Measurements from ENCODE around the gene MMP27. TPM values are rescaled to one million over a fixed set of nuclear protein-coding genes. Genes with fewer than 3 reads are reported as not detected.

The MMP27 gene
- total RNA-seq, 2 experiments from 2014 or later, result not detected

DNA sequence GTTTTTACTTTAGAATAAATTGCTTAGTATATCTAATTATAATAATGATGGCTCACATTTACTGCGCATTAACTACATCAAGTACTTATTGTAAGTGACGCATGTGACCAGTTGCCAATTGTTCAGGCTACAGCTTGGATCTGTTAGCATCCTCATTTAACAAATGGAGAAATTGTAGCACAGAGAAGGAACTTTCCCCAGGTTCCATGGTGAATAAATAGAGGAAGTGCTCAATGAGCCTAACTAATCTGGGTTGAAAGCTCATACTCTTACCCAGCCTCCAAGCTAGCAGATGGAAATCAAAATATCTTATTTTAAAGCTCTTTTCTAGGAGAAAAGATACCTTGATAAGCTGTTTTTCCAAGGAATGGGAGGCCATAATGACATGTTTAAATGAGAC, 19.8 kb downstream of the MMP27 start:
- no peak overlapping the region for H3K27ac Mint-ChIP-seq
- ChIA-PET CTCF (interaction anchor here (1.0 to 2.2 kb wide), 3 partner anchors 12 to 417 kb away, joined by 3 to 7 read pairs (median 6); no protein-coding TSS in a partner anchor), POLR2A (no interaction called here)
- intact Hi-C loops (cut with DNase I, micrococcal nuclease), result no loop called here
- no peaks in the 10 kb centered on the region for H3K9me3 Mint-ChIP-seq (ENCODE audit: low read depth)
- H3K4me1 Mint-ChIP-seq, result no peaks in the 10 kb centered on the region
- no peaks in the 10 kb centered on the region for H3K36me3 Mint-ChIP-seq (ENCODE audit: low read depth)
- peaks cover 15% of the 10 kb centered on the region for H3K27me3 Mint-ChIP-seq
- H3K4me3 Mint-ChIP-seq, result no peak overlapping the region
- no peak for ATAC-seq
- no peak for DNase-seq

DNA sequence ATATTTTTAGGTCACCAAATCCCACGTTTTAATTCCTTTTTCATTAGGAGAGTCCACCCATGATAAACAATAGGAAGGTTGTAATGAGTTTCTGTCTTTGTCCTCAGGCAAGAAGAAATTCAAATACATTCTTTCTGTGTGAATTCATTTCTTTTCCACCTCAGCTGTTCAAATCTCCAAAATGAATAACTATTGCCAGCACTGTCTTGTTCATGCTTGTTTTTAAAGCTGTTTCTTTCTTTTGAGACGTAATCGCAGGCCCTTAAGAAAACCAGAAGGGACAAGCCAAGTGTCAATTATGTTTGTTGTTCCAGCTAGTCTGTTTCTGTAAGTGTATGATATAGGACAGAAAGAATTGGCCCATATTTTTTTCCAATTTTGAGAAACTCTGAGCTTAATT, 20.2 kb downstream of the MMP27 start:
- intact Hi-C loops (cut with DNase I, micrococcal nuclease), result no loop called here
- Mint-ChIP-seq H3K36me3 (ENCODE audit: low read depth) (no peaks in the 10 kb centered on the region), H3K4me3 (no peak overlapping the region), H3K9me3 (ENCODE audit: low read depth) (no peaks in the 10 kb centered on the region), H3K4me1 (no peaks in the 10 kb centered on the region), H3K27ac (no peak overlapping the region), H3K27me3 (peaks cover 15% of the 10 kb centered on the region)
- POLR2A ChIA-PET, result no interaction called here
- DNase-seq (no peak), ATAC-seq (no peak)
- CTCF ChIA-PET, result interaction anchor here (1.0 to 2.2 kb wide), 3 partner anchors 12 to 417 kb away, joined by 3 to 7 read pairs (median 6); no protein-coding TSS in a partner anchor

DNA sequence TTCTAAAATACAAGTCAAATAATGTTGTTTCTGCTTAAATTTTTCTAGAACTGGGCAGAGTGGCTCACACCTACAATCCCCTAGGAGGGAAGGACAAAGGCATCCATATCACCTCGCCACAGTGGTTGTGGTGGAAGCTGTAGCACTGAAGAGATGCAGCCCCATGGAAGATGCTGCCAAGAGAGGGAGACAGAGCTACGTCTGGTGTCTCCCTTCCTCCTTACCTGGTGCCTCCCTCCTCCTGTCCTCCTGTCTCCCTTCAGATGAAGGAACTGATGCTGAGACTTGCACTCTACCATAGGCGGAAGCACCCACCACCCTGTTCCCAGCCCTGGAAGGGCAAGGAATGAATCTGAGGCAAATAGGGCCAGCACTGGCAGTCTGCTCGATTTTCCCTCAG, 22.3 kb downstream of the MMP27 start:
- Mint-ChIP-seq H3K27me3 (peaks cover 19% of the 10 kb centered on the region), H3K27ac (no peak overlapping the region), H3K4me1 (no peaks in the 10 kb centered on the region), H3K9me3 (ENCODE audit: low read depth) (no peaks in the 10 kb centered on the region), H3K36me3 (ENCODE audit: low read depth) (no peaks in the 10 kb centered on the region), H3K4me3 (no peak overlapping the region)
- ChIA-PET CTCF (no interaction called here), POLR2A (no interaction called here)
- ATAC-seq (no peak), DNase-seq (no peak)
- intact Hi-C loops (cut with DNase I, micrococcal nuclease), result no loop called here

DNA sequence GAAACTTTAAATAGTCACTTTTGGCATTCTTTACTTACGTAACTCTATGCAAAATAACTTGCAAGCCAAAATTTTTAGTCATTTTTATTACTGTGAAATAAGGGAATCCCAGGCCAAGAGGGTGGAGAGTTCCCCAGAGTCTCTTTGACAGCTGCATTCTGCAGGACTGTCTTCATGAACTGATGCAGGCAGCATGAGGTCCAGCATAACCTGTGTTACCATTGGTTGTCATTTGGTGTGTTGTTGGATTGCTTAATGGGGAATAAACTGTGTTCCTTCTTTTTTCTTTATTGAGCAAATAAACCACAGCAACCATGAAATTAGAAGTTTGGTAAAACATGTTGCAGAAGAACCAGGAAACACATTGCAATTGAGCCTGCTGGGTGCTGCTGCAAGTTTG, 24.6 kb downstream of the MMP27 start:
- ChIA-PET POLR2A (no interaction called here), CTCF (no interaction called here)
- H3K36me3 Mint-ChIP-seq (ENCODE audit: low read depth), result no peaks in the 10 kb centered on the region
- no peaks in the 10 kb centered on the region for H3K4me1 Mint-ChIP-seq
- no peak for ATAC-seq
- intact Hi-C loops (cut with DNase I, micrococcal nuclease), result no loop called here
- H3K27ac Mint-ChIP-seq, result no peak overlapping the region
- H3K27me3 Mint-ChIP-seq, result peaks cover 20% of the 10 kb centered on the region
- no peaks in the 10 kb centered on the region for H3K9me3 Mint-ChIP-seq (ENCODE audit: low read depth)
- no peak for DNase-seq
- no peak overlapping the region for H3K4me3 Mint-ChIP-seq

DNA sequence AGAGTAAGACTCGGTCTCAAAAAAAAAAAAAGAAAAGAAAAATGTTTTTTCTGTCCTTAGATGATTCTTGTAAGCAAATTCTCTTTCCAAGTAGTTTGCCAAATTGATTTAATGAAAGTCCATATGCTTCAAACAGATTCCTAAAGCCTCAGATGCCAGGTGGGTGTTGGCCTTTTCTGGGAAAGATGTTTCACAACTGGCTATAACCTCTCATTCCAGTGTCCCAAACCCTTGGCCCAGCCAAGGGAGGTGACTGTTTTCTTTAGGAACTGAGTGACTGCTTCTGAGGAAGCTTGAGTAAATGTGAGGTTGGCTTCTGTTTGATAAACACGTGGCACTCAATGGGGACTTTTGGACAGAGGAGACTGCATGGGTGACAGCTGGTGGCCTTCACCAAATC, 27.5 kb downstream of the MMP27 start:
- peaks cover 18% of the 10 kb centered on the region for H3K27me3 Mint-ChIP-seq
- H3K4me1 Mint-ChIP-seq, result no peaks in the 10 kb centered on the region
- H3K4me3 Mint-ChIP-seq, result no peak overlapping the region
- H3K27ac Mint-ChIP-seq, result no peak overlapping the region
- intact Hi-C loops (cut with DNase I, micrococcal nuclease), result no loop called here
- H3K9me3 Mint-ChIP-seq (ENCODE audit: low read depth), result no peaks in the 10 kb centered on the region
- CTCF ChIA-PET, result interaction anchor here (4.7 kb wide), 1 partner anchor 11 kb away, joined by 17 read pairs; no protein-coding TSS in a partner anchor
- no peaks in the 10 kb centered on the region for H3K36me3 Mint-ChIP-seq (ENCODE audit: low read depth)
- no peak for ATAC-seq
- DNase-seq, result no peak
- POLR2A ChIA-PET, result interaction anchor here (0.6 kb wide), 1 partner anchor 78 kb away, joined by 3 read pairs; no protein-coding TSS in a partner anchor

DNA sequence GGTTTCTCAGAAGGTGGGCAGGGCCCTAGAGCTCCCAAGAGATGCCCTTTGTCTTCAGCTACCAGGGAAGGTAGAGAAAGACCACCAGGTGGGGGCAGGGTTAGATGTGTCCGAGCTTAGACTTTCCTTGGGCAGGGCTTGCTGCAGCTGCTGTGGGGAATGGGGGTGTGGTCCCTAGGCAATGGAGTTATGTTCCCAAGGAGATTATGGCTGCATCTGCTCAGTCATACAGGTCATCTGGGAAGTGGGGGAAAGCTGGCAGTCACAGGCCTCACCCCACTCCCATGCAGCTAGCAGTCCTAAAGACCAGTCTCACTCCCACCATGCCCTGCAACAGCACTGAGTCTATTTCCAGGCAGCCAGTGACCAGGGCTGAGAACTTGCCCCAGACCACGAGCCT, 29.5 kb downstream of the MMP27 start:
- ATAC-seq, result no peak
- CTCF ChIA-PET, result interaction anchor here (4.7 kb wide), 1 partner anchor 9 kb away, joined by 17 read pairs; no protein-coding TSS in a partner anchor
- Mint-ChIP-seq H3K9me3 (ENCODE audit: low read depth) (no peaks in the 10 kb centered on the region), H3K27me3 (peaks cover 8% of the 10 kb centered on the region), H3K4me3 (no peak overlapping the region), H3K27ac (no peak overlapping the region), H3K36me3 (ENCODE audit: low read depth) (no peaks in the 10 kb centered on the region), H3K4me1 (no peaks in the 10 kb centered on the region)
- DNase-seq, result no peak
- POLR2A ChIA-PET, result no interaction called here
- intact Hi-C loops (cut with DNase I, micrococcal nuclease), result no loop called here

DNA sequence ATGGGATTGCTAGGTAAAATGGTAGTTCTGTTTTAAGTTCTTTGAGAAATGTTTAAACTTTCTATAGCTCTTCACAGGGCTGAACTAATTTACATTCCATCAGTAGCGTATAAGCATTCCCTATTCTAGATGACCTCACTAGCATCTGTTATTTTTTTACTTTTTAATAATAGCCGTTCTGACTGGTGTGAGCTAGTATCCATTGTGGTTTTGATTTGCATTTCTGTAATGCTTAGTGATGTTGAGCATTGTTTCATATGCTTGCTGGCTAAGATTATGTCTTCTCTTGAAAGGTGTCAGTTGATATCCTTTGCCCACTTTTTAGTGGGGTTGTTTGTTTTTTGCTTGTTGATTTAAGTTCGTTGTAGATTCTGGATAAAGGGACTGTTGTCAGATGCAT, 35.9 kb downstream of the MMP27 start:
- intact Hi-C loops (cut with DNase I, micrococcal nuclease), result no loop called here
- no peak for DNase-seq
- Mint-ChIP-seq H3K9me3 (ENCODE audit: low read depth) (no peaks in the 10 kb centered on the region), H3K36me3 (ENCODE audit: low read depth) (no peaks in the 10 kb centered on the region), H3K4me3 (no peak overlapping the region), H3K4me1 (no peaks in the 10 kb centered on the region), H3K27me3 (peaks cover 2% of the 10 kb centered on the region), H3K27ac (no peak overlapping the region)
- ChIA-PET CTCF (interaction anchor here (1.5 kb wide), 1 partner anchor 57 kb away, joined by 5 read pairs; no protein-coding TSS in a partner anchor), POLR2A (no interaction called here)
- no peak for ATAC-seq

DNA sequence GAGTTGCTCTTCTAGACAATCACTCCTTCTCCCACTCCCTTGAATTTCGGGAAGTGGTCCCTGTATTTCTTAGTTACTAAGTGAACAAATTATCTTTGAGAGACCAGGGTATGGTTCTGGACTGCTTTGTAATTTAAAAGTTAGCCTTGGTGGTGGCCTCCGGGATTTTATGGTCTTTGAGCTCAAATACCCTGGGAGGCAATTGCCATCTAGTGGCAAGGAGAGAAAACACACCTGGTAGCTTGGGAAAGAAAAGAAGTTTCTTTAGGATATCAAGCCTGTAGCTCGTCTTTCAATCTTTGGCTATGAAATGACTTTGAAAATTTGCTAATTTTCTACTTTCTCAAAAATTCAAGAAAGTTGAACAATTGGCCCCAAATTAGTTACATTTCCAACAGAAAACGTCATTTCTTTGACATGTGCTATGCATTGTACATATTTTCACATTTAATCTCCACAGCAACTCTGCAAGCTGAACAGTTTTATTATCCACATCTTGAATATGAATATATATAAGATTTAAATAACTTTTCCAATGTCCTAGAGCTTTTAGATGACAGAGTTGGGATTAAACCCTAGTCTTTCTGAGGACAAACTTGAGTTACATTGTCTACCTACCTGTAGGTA, 39.1 kb downstream of the MMP27 start:
- ChIA-PET CTCF (interaction anchor here (0.6 to 3.4 kb wide), 70 partner anchors 9 to 751 kb away, joined by 3 to 48 read pairs (median 4); partner anchors contain the start of genes BIRC3, CEP126, MMP20 and MMP7), POLR2A (interaction anchor here (0.8 kb wide), 1 partner anchor 273 kb away, joined by 4 read pairs; no protein-coding TSS in a partner anchor)
- Mint-ChIP-seq H3K36me3 (ENCODE audit: low read depth) (no peaks in the 10 kb centered on the region), H3K4me3 (no peak overlapping the region), H3K27me3 (peaks cover 2% of the 10 kb centered on the region), H3K27ac (no peak overlapping the region), H3K4me1 (no peaks in the 10 kb centered on the region), H3K9me3 (ENCODE audit: low read depth) (no peaks in the 10 kb centered on the region)
- DNase-seq, result peak; percentile 37
- intact Hi-C loops (cut with DNase I, micrococcal nuclease), result loop anchor here (1.0 kb wide), 5 partner anchors 171 to 806 kb away; no protein-coding TSS in a partner anchor
- peak; percentile 64 for ATAC-seq

DNA sequence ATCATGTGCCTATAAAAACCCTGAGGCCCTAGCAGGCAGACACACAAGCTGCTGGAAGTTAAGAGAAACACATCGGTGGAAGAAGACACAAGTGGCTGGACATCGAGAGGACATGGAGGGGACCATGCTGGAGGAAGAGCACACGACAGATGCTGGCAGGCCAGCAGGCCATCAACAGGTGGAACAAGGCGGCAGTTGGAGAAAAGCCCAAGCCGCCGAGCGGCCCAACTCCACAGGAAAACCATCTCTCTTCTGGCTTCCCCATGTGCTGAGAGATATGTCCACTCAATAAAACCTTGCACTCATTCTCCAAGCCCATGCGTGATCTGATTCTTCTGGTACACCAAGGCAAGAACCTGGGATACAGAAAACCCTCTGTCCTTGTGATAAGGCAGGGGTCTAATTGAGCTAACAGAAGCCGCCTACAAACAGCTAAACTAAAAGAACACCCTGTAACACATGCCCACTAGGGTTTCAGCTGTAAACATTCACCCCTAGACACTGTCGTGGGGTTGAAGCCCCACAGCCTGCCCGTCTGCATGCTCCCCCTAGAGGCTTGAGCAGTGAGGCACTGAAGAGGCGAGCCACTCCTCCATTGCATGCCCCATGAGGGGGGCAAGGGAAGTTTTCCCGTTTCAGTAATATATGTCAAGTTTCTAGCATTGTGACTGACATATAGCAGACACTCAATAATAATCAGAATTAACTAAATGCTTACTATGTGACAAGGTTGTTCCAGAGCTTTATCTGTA, 41.4 kb downstream of the MMP27 start:
- Mint-ChIP-seq H3K27ac (no peak overlapping the region), H3K4me1 (no peaks in the 10 kb centered on the region), H3K9me3 (ENCODE audit: low read depth) (no peaks in the 10 kb centered on the region), H3K36me3 (ENCODE audit: low read depth) (no peaks in the 10 kb centered on the region), H3K4me3 (no peak overlapping the region), H3K27me3 (peaks cover 2% of the 10 kb centered on the region)
- ATAC-seq (peak; percentile 69), DNase-seq (peak; percentile 51)
- ChIA-PET POLR2A (no interaction called here), CTCF (interaction anchor here (0.9 to 1.5 kb wide), 3 partner anchors 9 to 325 kb away, joined by 3 to 4 read pairs (median 3); no protein-coding TSS in a partner anchor)
- intact Hi-C loops (cut with DNase I, micrococcal nuclease), result no loop called here

DNA sequence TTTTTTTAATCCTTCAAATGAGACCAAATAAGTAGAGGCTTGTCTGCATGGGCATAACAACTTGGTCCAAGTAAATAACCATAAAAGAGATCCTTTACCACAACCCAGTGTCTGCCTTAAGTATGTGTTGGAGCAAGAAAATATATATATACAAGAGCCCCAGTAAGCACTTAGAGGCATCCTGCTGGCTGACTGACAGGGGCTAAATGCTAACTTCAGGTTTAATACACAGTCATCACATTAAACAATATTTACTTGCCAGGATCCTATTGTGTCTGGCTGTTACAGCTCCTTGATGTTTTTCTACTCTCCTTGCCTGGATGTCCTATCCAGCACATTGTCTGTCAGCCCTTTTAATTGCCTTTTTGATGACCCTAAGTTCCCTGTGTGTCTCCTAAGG, 43.0 kb downstream of the MMP27 start:
- POLR2A ChIA-PET, result no interaction called here
- H3K36me3 Mint-ChIP-seq (ENCODE audit: low read depth), result no peaks in the 10 kb centered on the region
- DNase-seq, result no peak
- H3K4me1 Mint-ChIP-seq, result no peaks in the 10 kb centered on the region
- no peak overlapping the region for H3K27ac Mint-ChIP-seq
- no peaks in the 10 kb centered on the region for H3K9me3 Mint-ChIP-seq (ENCODE audit: low read depth)
- H3K4me3 Mint-ChIP-seq, result no peak overlapping the region
- CTCF ChIA-PET, result no interaction called here
- intact Hi-C loops (cut with DNase I, micrococcal nuclease), result no loop called here
- ATAC-seq, result no peak
- peaks cover 7% of the 10 kb centered on the region for H3K27me3 Mint-ChIP-seq

DNA sequence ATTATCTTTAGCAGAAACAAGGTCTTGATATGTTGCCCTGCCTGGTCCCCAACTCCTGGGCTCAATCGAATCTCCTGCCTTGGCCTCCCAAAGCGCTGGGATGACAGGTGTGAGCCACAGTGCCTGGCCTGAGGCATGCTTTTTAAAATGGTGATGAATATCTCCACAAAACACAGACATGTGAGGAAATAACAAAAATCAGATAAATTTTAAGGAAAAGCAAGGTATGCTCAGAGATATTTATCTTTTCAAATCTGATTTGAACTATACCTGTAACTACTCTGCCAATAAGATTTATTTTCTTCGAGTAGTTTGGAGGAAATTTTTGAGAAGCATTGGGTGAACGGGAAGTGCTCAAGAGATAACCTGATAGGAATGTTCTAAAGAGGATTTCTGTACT, 44.5 kb downstream of the MMP27 start:
- no peaks in the 10 kb centered on the region for H3K9me3 Mint-ChIP-seq (ENCODE audit: low read depth)
- H3K36me3 Mint-ChIP-seq (ENCODE audit: low read depth), result no peaks in the 10 kb centered on the region
- ChIA-PET POLR2A (no interaction called here), CTCF (interaction anchor here (0.6 kb wide), 1 partner anchor 285 kb away, joined by 3 read pairs; no protein-coding TSS in a partner anchor)
- DNase-seq, result no peak
- ATAC-seq, result no peak
- H3K27ac Mint-ChIP-seq, result no peak overlapping the region
- H3K27me3 Mint-ChIP-seq, result peaks cover 14% of the 10 kb centered on the region
- intact Hi-C loops (cut with DNase I, micrococcal nuclease), result no loop called here
- H3K4me3 Mint-ChIP-seq, result no peak overlapping the region
- no peaks in the 10 kb centered on the region for H3K4me1 Mint-ChIP-seq

DNA sequence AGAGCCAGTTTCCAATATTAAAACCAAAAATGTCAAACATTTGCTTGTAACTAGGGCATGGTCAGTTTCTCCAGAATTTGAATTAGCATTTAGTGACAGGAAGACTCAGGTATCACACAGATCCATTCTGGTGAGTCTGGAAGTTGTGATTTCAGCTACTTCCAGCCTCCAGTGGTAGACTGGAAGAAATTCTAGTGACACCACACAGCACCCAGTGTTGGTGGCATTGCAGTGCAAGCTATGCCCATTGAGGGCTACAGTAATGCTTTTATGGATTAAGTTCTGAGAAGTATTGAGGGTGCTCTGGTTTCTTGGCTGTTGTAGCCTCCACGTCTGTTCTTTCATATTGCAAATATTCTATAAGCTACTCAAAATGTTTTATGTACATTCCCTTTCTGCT, 49.0 kb downstream of the MMP27 start:
- no peak overlapping the region for H3K27ac Mint-ChIP-seq
- H3K4me1 Mint-ChIP-seq, result no peaks in the 10 kb centered on the region
- H3K4me3 Mint-ChIP-seq, result no peak overlapping the region
- no peaks in the 10 kb centered on the region for H3K36me3 Mint-ChIP-seq (ENCODE audit: low read depth)
- H3K27me3 Mint-ChIP-seq, result peaks cover 18% of the 10 kb centered on the region
- H3K9me3 Mint-ChIP-seq (ENCODE audit: low read depth), result peaks cover 2% of the 10 kb centered on the region
- ChIA-PET POLR2A (no interaction called here), CTCF (no interaction called here)
- intact Hi-C loops (cut with DNase I, micrococcal nuclease), result no loop called here
- DNase-seq, result no peak
- ATAC-seq, result no peak
